ENCODE data around the gene TMEM119. TPM values are rescaled to one million over a fixed set of nuclear protein-coding genes. Genes with fewer than 3 reads are reported as not detected.

Gene TMEM119
- total and polyA plus RNA-seq, 10 of the 15 experiments (the other 5 are each of a cell fraction or from before 2014, with no cell fraction given), result 0.11 to 0.44 (median 0.19) TPM; not detected in 5

DNA sequence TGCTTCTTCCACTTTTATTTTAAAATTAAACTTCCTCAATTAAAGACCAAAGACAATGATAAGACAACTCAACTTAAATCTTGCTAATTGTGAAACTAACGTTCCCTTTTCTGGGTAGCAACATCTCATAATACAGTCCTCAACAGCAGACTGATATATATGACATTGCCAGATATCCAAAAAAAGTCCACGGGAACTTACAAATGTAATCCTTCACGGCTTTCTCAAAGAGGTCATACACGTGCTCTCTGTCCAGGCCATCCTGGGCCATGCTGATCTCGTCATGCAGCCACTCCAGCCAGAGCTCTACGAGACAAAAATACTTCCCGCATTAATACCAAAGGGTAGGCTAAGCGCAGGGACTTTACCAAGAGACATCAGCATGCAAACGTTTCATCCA, 50.2 kb downstream of the TMEM119 start (continued):
- TF ChIP-seq, protein P1, sequence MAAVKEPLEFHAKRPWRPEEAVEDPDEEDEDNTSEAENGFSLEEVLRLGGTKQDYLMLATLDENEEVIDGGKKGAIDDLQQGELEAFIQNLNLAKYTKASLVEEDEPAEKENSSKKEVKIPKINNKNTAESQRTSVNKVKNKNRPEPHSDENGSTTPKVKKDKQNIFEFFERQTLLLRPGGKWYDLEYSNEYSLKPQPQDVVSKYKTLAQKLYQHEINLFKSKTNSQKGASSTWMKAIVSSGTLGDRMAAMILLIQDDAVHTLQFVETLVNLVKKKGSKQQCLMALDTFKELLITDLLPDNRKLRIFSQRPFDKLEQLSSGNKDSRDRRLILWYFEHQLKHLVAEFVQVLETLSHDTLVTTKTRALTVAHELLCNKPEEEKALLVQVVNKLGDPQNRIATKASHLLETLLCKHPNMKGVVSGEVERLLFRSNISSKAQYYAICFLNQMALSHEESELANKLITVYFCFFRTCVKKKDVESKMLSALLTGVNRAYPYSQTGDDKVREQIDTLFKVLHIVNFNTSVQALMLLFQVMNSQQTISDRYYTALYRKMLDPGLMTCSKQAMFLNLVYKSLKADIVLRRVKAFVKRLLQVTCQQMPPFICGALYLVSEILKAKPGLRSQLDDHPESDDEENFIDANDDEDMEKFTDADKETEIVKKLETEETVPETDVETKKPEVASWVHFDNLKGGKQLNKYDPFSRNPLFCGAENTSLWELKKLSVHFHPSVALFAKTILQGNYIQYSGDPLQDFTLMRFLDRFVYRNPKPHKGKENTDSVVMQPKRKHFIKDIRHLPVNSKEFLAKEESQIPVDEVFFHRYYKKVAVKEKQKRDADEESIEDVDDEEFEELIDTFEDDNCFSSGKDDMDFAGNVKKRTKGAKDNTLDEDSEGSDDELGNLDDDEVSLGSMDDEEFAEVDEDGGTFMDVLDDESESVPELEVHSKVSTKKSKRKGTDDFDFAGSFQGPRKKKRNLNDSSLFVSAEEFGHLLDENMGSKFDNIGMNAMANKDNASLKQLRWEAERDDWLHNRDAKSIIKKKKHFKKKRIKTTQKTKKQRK (IDR thresholded peaks at IDR 0.05; ENCODE audit: low read depth, low read length), result no peak

DNA sequence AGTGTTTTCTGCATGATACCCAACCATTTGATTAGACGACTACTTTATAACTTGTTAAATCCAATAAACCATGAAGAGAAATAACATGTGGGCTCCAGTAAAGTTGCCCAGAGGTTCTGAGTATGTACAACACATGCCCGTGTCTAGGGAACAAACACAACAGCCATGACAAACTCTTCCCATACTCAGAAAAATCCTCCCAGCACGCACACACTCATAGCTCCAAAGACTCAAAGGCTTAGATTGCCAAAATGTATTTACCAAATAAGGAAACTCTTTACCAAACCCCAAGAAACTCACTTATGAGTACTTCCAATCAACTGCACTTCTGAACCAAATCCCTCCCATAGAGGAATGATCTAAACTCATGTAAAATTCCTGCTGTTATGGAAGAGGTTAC, 54.2 kb downstream of the TMEM119 start:
- ATAC-seq, result no peak
- ChIA-PET SMC1A (ENCODE audit: uncharacterized antibody, unreplicated experiment) (interaction anchor here (1.0 to 1.3 kb wide), 3 partner anchors 12 to 22 kb away, joined by 3 to 4 read pairs (median 3); no protein-coding TSS in a partner anchor), CTCF (interaction anchor here (0.5 to 1.7 kb wide), 5 partner anchors 13 to 168 kb away, joined by 3 to 6 read pairs (median 3); no protein-coding TSS in a partner anchor), RAD21 (ENCODE audit: unreplicated experiment) (no interaction called here), POLR2A (interaction anchor here (0.6 to 1.6 kb wide), 4 partner anchors 13 to 126 kb away, joined by 3 to 9 read pairs (median 3); partner anchors contain the start of gene SART3)
- TF ChIP-seq NFYA (IDR thresholded peaks at IDR 0.05; ENCODE audit: borderline replicate concordance, low read depth, low read length), result no peak
- TF ChIP-seq, protein P2, sequence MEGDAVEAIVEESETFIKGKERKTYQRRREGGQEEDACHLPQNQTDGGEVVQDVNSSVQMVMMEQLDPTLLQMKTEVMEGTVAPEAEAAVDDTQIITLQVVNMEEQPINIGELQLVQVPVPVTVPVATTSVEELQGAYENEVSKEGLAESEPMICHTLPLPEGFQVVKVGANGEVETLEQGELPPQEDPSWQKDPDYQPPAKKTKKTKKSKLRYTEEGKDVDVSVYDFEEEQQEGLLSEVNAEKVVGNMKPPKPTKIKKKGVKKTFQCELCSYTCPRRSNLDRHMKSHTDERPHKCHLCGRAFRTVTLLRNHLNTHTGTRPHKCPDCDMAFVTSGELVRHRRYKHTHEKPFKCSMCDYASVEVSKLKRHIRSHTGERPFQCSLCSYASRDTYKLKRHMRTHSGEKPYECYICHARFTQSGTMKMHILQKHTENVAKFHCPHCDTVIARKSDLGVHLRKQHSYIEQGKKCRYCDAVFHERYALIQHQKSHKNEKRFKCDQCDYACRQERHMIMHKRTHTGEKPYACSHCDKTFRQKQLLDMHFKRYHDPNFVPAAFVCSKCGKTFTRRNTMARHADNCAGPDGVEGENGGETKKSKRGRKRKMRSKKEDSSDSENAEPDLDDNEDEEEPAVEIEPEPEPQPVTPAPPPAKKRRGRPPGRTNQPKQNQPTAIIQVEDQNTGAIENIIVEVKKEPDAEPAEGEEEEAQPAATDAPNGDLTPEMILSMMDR (IDR thresholded peaks at IDR 0.05 in 2 of 3, conservative IDR thresholded peaks at IDR 0.05 in 1 of 3; ENCODE audit: control insufficient read depth in 2 of 3, extremely low read depth in 1 of 3, insufficient read depth in 1 of 3, low read depth in 3 of 3, low read length in 3 of 3), result no peak
- no peak for TF ChIP-seq ATF7 (IDR thresholded peaks at IDR 0.05; ENCODE audit: low read depth)
- no peak for TF ChIP-seq SMC3 (IDR thresholded peaks at IDR 0.05; ENCODE audit: borderline replicate concordance, low read length)
- no peak for TF ChIP-seq HCFC1 (IDR thresholded peaks at IDR 0.05; ENCODE audit: low read length)
- no peak for TF ChIP-seq TCF12 (IDR thresholded peaks at IDR 0.05; ENCODE audit: low read depth, low read length)
- no peak for TF ChIP-seq SUZ12 (IDR thresholded peaks at IDR 0.05; ENCODE audit: unreplicated experiment)
- TF ChIP-seq CHD1 (IDR thresholded peaks at IDR 0.05; ENCODE audit: low read depth, low read length), result no peak
- TF ChIP-seq PAX5 (IDR thresholded peaks at IDR 0.05; ENCODE audit: borderline replicate concordance, low read depth, low read length), result no peak
- no peak for TF ChIP-seq GABPA (IDR thresholded peaks at IDR 0.05; ENCODE audit: low read depth)
- no peak for TF ChIP-seq WRNIP1 (IDR thresholded peaks at IDR 0.05; ENCODE audit: borderline replicate concordance, low read depth, low read length)
- no peak for TF ChIP-seq RUNX3 (IDR thresholded peaks at IDR 0.05; ENCODE audit: low read length)
- TF ChIP-seq ZNF384 (IDR thresholded peaks at IDR 0.05; ENCODE audit: borderline replicate concordance, low read depth, low read length), result no peak
- no peak for TF ChIP-seq NRF1 (conservative IDR thresholded peaks at IDR 0.05; ENCODE audit: low read depth, low read length)
- TF ChIP-seq PAX8 (IDR thresholded peaks at IDR 0.05), result no peak
- TF ChIP-seq, protein P3, sequence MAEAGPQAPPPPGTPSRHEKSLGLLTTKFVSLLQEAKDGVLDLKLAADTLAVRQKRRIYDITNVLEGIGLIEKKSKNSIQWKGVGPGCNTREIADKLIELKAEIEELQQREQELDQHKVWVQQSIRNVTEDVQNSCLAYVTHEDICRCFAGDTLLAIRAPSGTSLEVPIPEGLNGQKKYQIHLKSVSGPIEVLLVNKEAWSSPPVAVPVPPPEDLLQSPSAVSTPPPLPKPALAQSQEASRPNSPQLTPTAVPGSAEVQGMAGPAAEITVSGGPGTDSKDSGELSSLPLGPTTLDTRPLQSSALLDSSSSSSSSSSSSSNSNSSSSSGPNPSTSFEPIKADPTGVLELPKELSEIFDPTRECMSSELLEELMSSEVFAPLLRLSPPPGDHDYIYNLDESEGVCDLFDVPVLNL (IDR thresholded peaks at IDR 0.05; ENCODE audit: low read depth, low read length), result no peak
- 100% methylated on average over 3 of the region's 3 CpGs for WGBS (ENCODE audit: insufficient coverage, insufficient replicate concordance, low lambda C conversion rate, missing lambda C conversion rate)
- no peak overlapping the region for H2AFZ ChIP-seq (ENCODE audit: control insufficient read depth, low read depth, low read length)
- intact Hi-C loops (cut with micrococcal nuclease; ENCODE audit: unreplicated experiment) (no loop called here), in situ Hi-C loops (cut with MboI) (no loop called here)
- H3K4me3 ChIP-seq, result no peak overlapping the region
- H4K20me1 ChIP-seq (ENCODE audit: control insufficient read depth, insufficient read depth), result no peaks in the 10 kb centered on the region
- H3K27ac ChIP-seq (ENCODE audit: control insufficient read depth, insufficient read depth), result no peak overlapping the region
- no peak for DNase-seq (ENCODE audit: low read depth, low spot score)
- H3K9ac ChIP-seq (ENCODE audit: control insufficient read depth, insufficient read depth, low read length), result no peak overlapping the region
- peaks cover 32% of the 10 kb centered on the region for H3K4me1 ChIP-seq (ENCODE audit: control insufficient read depth, insufficient read depth, low read length)
- FAIRE-seq, result no peak
- no TSS peak for BruUV-seq (replicated peaks)
- H3K36me3 ChIP-seq (ENCODE audit: control insufficient read depth in 2 of 2, insufficient read depth in 2 of 2, low read length in 1 of 2), result peaks cover 18 to 50% of the 10 kb centered on the region in 2 experiments
- H3K27me3 ChIP-seq (replicated peaks in 1 of 2; ENCODE audit: control insufficient read depth in 2 of 2, insufficient read depth in 2 of 2, low read length in 1 of 2), result no peaks in the 10 kb centered on the region
- H3K4me2 ChIP-seq (ENCODE audit: control insufficient read depth, insufficient read depth), result no peak overlapping the region
- no peaks in the 10 kb centered on the region for H3K9me3 ChIP-seq (replicated peaks; ENCODE audit: control insufficient read depth, insufficient read depth, low read length)
- H3K79me2 ChIP-seq (ENCODE audit: control insufficient read depth, insufficient read depth, low read length), result peaks cover 60% of the 10 kb centered on the region

Data from GM12878 (cell line).